Panc1 (cell line): Measurements from ENCODE around the gene E4F1. TPM values are rescaled to one million over a fixed set of nuclear protein-coding genes. Genes with fewer than 3 reads are reported as not detected.

ENCODE experiments used
- microRNA-seq: library from miRNA; unstranded; fragments of <30 nt; microRNA quantifications from one replicate; pipeline ENCODE4 v1.1.0, GENCODE V29; 2020; ENCODE audit not compliant: unreplicated experiment
- total RNA-seq: library from RNA; stranded (reverse); gene quantifications from one replicate; pipeline ENCODE4 v1.2.1, GENCODE V29; 2021; ENCODE audit not compliant: unreplicated experiment

The E4F1 gene
- total RNA-seq, 1 experiment from 2014 or later, result 50.8 TPM

Small RNA genes lying within 50 kb of the gene (microRNA-seq; reads per million reads assigned to microRNA genes)
- 1.6 reads per million for gene MIR3677
- not detected for gene MIR4717

Other genes starting within 250 kb of the E4F1 start
- 4.0 TPM for gene NOXO1, start 242.1 kb upstream of the E4F1 start, total RNA-seq
- 49.2 TPM for gene GFER, start 239.4 kb upstream of the E4F1 start, total RNA-seq
- gene SYNGR3, start 233.6 kb upstream of the E4F1 start, total RNA-seq, result 15.2 TPM
- gene ZNF598, start 213.8 kb upstream of the E4F1 start, total RNA-seq, result 85.7 TPM
- gene NPW, start 203.8 kb upstream of the E4F1 start, total RNA-seq, result 15.3 TPM
- gene NHERF2, start 196.7 kb upstream of the E4F1 start, total RNA-seq, result 174 TPM
- 39.8 TPM for gene NTHL1, start 175.8 kb upstream of the E4F1 start, total RNA-seq
- 115 TPM for gene TSC2, start 175.6 kb upstream of the E4F1 start, total RNA-seq
- 279 TPM for gene PKD1, start 87.7 kb upstream of the E4F1 start, total RNA-seq
- 92.2 TPM for gene RAB26, start 75.0 kb upstream of the E4F1 start, total RNA-seq
- gene TRAF7, start 67.8 kb upstream of the E4F1 start, total RNA-seq, result 108 TPM
- 4.5 TPM for gene CASKIN1, start 27.0 kb upstream of the E4F1 start, total RNA-seq
- 91.1 TPM for gene MLST8, start 18.1 kb upstream of the E4F1 start, total RNA-seq
- 8.7 TPM for gene BRICD5, start 12.7 kb upstream of the E4F1 start, total RNA-seq
- 48.7 TPM for gene PGP, start 8.8 kb upstream of the E4F1 start, total RNA-seq
- gene DNASE1L2, start 12.9 kb downstream of the E4F1 start, total RNA-seq, result 4.4 TPM
- 117 TPM for gene ECI1, start 28.0 kb downstream of the E4F1 start, total RNA-seq
- 249 TPM for gene RNPS1, start 44.5 kb downstream of the E4F1 start, total RNA-seq
- gene ABCA3, start 117.1 kb downstream of the E4F1 start, total RNA-seq, result 58.4 TPM
- 35.8 TPM for gene CCNF, start 205.9 kb downstream of the E4F1 start, total RNA-seq
- gene TEDC2, start 236.5 kb downstream of the E4F1 start, total RNA-seq, result 25.0 TPM
- 3.2 TPM for gene NTN3, start 247.7 kb downstream of the E4F1 start, total RNA-seq